B cell (primary cell): Measurements from ENCODE around the gene CH25H. TPM values are rescaled to one million over a fixed set of nuclear protein-coding genes. Genes with fewer than 3 reads are reported as not detected.

Source experiments
- ATAC-seq: fragments of 200-7000 bp; cut with Tn5 transposase; one replicate; pipeline ENCODE4 v1.10.0; 2021; ENCODE audit warnings: low read depth, mild to moderate bottlenecking, moderate number of reproducible peaks, moderate library complexity
- CTCF ChIA-PET: fragments of 350-600 bp; sonication (Branson Sonifier 250); formaldehyde crosslinking; loops from one replicate; lab custom pipeline; 2021; ENCODE audit warnings: antibody characterized with exemption, inconsistent platforms; lab: Charles Lee
- POLR2A ChIA-PET: fragments of 350-600 bp; sonication (Branson Sonifier 250); formaldehyde crosslinking; loops from one replicate; lab custom pipeline; 2021; ENCODE audit warnings: antibody characterized with exemption; lab: Charles Lee
- DNase-seq: peaks from one replicate; pipeline ENCODE4 v3.0.0; 2013
- H2AFZ ChIP-seq: 2 replicates; pipeline ENCODE4 v1.6.1; 2012; ENCODE audit warnings: mild to moderate bottlenecking, low read depth, low read length; ENCODE audit not compliant: insufficient read depth, poor library complexity, severe bottlenecking
- H3K27ac ChIP-seq, 2 donors: 1 replicate in 1 of 2; 2 replicates in 1 of 2; pipeline ENCODE4 v1.5.1; 2012 to 2013; ENCODE audit warnings: low read length in 2 of 2, mild to moderate bottlenecking in 2 of 2, moderate library complexity in 1 of 2
- H3K27me3 ChIP-seq, 4 experiments: fragments of 200-600 bp in 1 of 4; sonication (generic) in 1 of 4; replicated peaks in 1 of 4; 1 replicate in 2 of 4; 2 replicates in 2 of 4; pipeline versions ENCODE4 v1.6.1 to v1.7.0; 2013 to 2016; ENCODE audit warnings: low read length in 3 of 4, mild to moderate bottlenecking in 2 of 4, mixed read lengths in 1 of 4, moderate library complexity in 1 of 4; ENCODE audit not compliant: insufficient read depth in 4 of 4, control insufficient read depth in 3 of 4; ENCODE audit errors: control extremely low read depth in 1 of 4
- H3K36me3 ChIP-seq, 2 experiments: replicated peaks in 1 of 2; 1 replicate in 1 of 2; 2 replicates in 1 of 2; pipeline versions ENCODE4 v1.6.1 to v1.7.1; 2013; ENCODE audit warnings: low read length in 1 of 2; ENCODE audit not compliant: insufficient read depth in 2 of 2, control insufficient read depth in 1 of 2; ENCODE audit errors: control extremely low read depth in 1 of 2, extremely low read depth in 1 of 2
- H3K4me1 ChIP-seq, 2 donors: fragments of 200-600 bp in 1 of 2; sonication (generic) in 1 of 2; 1 replicate in 1 of 2; 2 replicates in 1 of 2; pipeline versions ENCODE4 v1.5.1 to v1.6.1; 2013 to 2017; ENCODE audit warnings: low read length in 2 of 2; ENCODE audit not compliant: control insufficient read depth in 2 of 2, insufficient read depth in 2 of 2
- H3K4me2 ChIP-seq: replicated peaks from 2 replicates; pipeline ENCODE3; 2012; ENCODE audit warnings: mild to moderate bottlenecking, low read depth, low read length; ENCODE audit not compliant: poor library complexity, severe bottlenecking
- H3K4me3 ChIP-seq, 5 experiments: fragments of 200-600 bp in 1 of 5; sonication (generic) in 1 of 5; 1 replicate in 3 of 5; 2 replicates in 2 of 5; pipeline versions ENCODE4 v1.5.1 to v1.7.0; 2011 to 2016; ENCODE audit warnings: low read length in 4 of 5, mild to moderate bottlenecking in 4 of 5, low read depth in 2 of 5, control low read depth in 1 of 5, moderate library complexity in 1 of 5; ENCODE audit not compliant: insufficient read depth in 1 of 5; ENCODE audit errors: control extremely low read depth in 1 of 5, extremely low read depth in 1 of 5
- H3K79me2 ChIP-seq: fragments of 200-600 bp; sonication (generic); one replicate; pipeline ENCODE4 v1.6.0; 2016; ENCODE audit warnings: low read length; ENCODE audit not compliant: control insufficient read depth, insufficient read depth
- H3K9ac ChIP-seq: fragments of 200-600 bp; sonication (generic); 2 replicates; pipeline ENCODE4 v1.6.1; 2017; ENCODE audit warnings: mild to moderate bottlenecking, low read length, moderate library complexity
- H3K9me3 ChIP-seq, 3 donors: one replicate each; pipeline versions ENCODE4 v1.6.1 to v1.7.1; 2013; ENCODE audit warnings: low read length in 2 of 3; ENCODE audit not compliant: control insufficient read depth in 2 of 3, insufficient read depth in 1 of 3; ENCODE audit errors: control extremely low read depth in 1 of 3
- H4K20me1 ChIP-seq: 2 replicates; pipeline ENCODE4 v1.6.0; 2012; ENCODE audit warnings: mild to moderate bottlenecking, low read length; ENCODE audit not compliant: insufficient read depth, control insufficient read depth, poor library complexity, severe bottlenecking
- H3K27ac Mint-ChIP-seq: one replicate; pipeline ENCODE4 v1.8.0; 2021; ENCODE audit warnings: mixed read lengths
- H3K27me3 Mint-ChIP-seq: one replicate; pipeline ENCODE4 v1.8.0; 2021; ENCODE audit warnings: mixed read lengths
- H3K4me1 Mint-ChIP-seq: one replicate; pipeline ENCODE4 v1.8.0; 2021; ENCODE audit warnings: mixed read lengths
- H3K4me3 Mint-ChIP-seq: one replicate; pipeline ENCODE4 v1.8.0; 2021; ENCODE audit warnings: mixed read lengths
- H3K9me3 Mint-ChIP-seq: one replicate; pipeline ENCODE4 v1.8.0; 2022; ENCODE audit warnings: mixed read lengths; ENCODE audit not compliant: insufficient read depth
- CTCF ChIP-seq: fragments of 200-600 bp; IDR thresholded peaks from one replicate; pipeline ENCODE4 v1.8.0; 2022; ENCODE audit warnings: antibody characterized with exemption, mild to moderate bottlenecking
- EZH2 ChIP-seq: IDR thresholded peaks from 2 replicates; pipeline ENCODE4 v1.6.1; 2012; ENCODE audit warnings: borderline replicate concordance, low read depth, mild to moderate bottlenecking, moderate library complexity, low read length; ENCODE audit not compliant: insufficient read depth, poor library complexity, severe bottlenecking
- WGBS: methylation state at CpG from one replicate; pipeline ENCODE4 v1.1.5; 2013; ENCODE audit warnings: missing lambda C conversion rate; ENCODE audit not compliant: insufficient coverage; 5-methylcytosine and 5-hydroxymethylcytosine counted together
- intact Hi-C: fragments of 100-400 bp; cut with micrococcal nuclease; formaldehyde crosslinking; loops from one replicate; pipeline ENCODE4 v1.10.0; 2022
- polyA plus RNA-seq: library from polyadenylated mRNA; depleted of rRNA; stranded (reverse); fragments of >200 nt; gene quantifications from 2 replicates; pipeline ENCODE4 v1.2.3, GENCODE V29; 2012
- total RNA-seq, 2 donors: library from RNA; stranded (reverse); fragments of 120-200 nt in 1 of 2; gene quantifications; 1 replicate in 1 of 2; 2 replicates in 1 of 2; pipeline versions ENCODE4 v1.2.3 to v1.2.4, GENCODE V29; 2013 to 2022

Gene CH25H
- total and polyA plus RNA-seq, 2 donors (not counting 1 experiment from before 2014, with no cell fraction given): not detected

- CTCF ChIA-PET: interaction anchor here (1.1 to 2.4 kb wide), 5 partner anchors 7 to 195 kb away, joined by 3 to 6 read pairs (median 4); no protein-coding TSS in a partner anchor
- Histone ChIP-seq H3K9ac (peak overlapping the region; percentile 37), H2AFZ (peak overlapping the region; percentile 61), H3K4me2 (peak overlapping the region; percentile 66), H3K27ac (peak overlapping the region in 1 of 2 donors; percentile 11), H3K36me3 (peaks cover 0 to 53% of the 10 kb centered on the region in 2 experiments), H4K20me1 (no peaks in the 10 kb centered on the region), H3K79me2 (no peaks in the 10 kb centered on the region), H3K4me1 (no peaks in the 10 kb centered on the region), H3K27me3 (no peaks in the 10 kb centered on the region), H3K4me3 (peak overlapping the region in 4 of 5 experiments; percentile 18 to 36 (median 28)), H3K9me3 (no peaks in the 10 kb centered on the region)
- H3K9me3 Mint-ChIP-seq: no peaks in the 10 kb centered on the region
- H3K27ac Mint-ChIP-seq: peak overlapping the region; percentile 15
- POLR2A ChIA-PET: no interaction called here
- DNase-seq (peak; percentile 38), ATAC-seq (peak; percentile 31)
- H3K4me3 Mint-ChIP-seq: peak overlapping the region; percentile 65
- H3K4me1 Mint-ChIP-seq: peaks cover 7% of the 10 kb centered on the region
- WGBS: 65% methylated on average over 9 of the region's 18 CpGs
- TF ChIP-seq CTCF (peak; percentile 15), EZH2 (no peak)
- no peaks in the 10 kb centered on the region for H3K27me3 Mint-ChIP-seq
- intact Hi-C loops: no loop called here
Measured at GRCh38 chr10:89224739-89225443, 17.8 kb upstream of the CH25H start.

GRCh38 chr10:89221919-89222318, 14.8 kb upstream of the CH25H start:
- H3K9me3 Mint-ChIP-seq: no peaks in the 10 kb centered on the region
- Histone ChIP-seq H3K79me2 (no peaks in the 10 kb centered on the region), H3K36me3 (peaks cover 0 to 41% of the 10 kb centered on the region in 2 experiments), H4K20me1 (no peaks in the 10 kb centered on the region), H3K4me1 (peaks cover 5 to 6% of the 10 kb centered on the region in 2 donors), H3K27me3 (no peaks in the 10 kb centered on the region), H3K9ac (no peak overlapping the region), H2AFZ (no peak overlapping the region), H3K27ac (no peak overlapping the region), H3K4me2 (no peak overlapping the region), H3K9me3 (no peaks in the 10 kb centered on the region), H3K4me3 (no peak overlapping the region)
- H3K4me3 Mint-ChIP-seq: no peak overlapping the region
- ChIA-PET POLR2A (no interaction called here), CTCF (interaction anchor here (0.7 to 1.3 kb wide), 5 partner anchors 8 to 289 kb away, joined by 3 to 4 read pairs (median 3); no protein-coding TSS in a partner anchor)
- no peak for TF ChIP-seq CTCF
- no peak for TF ChIP-seq EZH2
- H3K4me1 Mint-ChIP-seq: peaks cover 14% of the 10 kb centered on the region
- H3K27ac Mint-ChIP-seq: no peak overlapping the region
- intact Hi-C loops: no loop called here
- H3K27me3 Mint-ChIP-seq: no peaks in the 10 kb centered on the region
- no CpG with 5 or more reads among the region's 2 CpGs for WGBS
- ATAC-seq (no peak), DNase-seq (no peak)
